Uterus (tissue), 2 donors: ENCODE data around the gene APOL4.

Experiments used
- CTCF ChIP-seq, 4 experiments: fragments of 200-600 bp in 2 of 4; fragments of 450-650 bp in 2 of 4; sonication (generic) in 2 of 4; IDR thresholded peaks; one replicate each; pipeline ENCODE4 v1.5.1; 2016 to 2019; ENCODE audit warnings: antibody characterized with exemption in 4 of 4, mild to moderate bottlenecking in 2 of 4, moderate library complexity in 1 of 4
- POLR2A ChIP-seq, 2 donors: fragments of 450-650 bp; IDR thresholded peaks; one replicate each; pipeline ENCODE4 v1.6.1; 2016; ENCODE audit warnings: antibody characterized with exemption in 2 of 2, mild to moderate bottlenecking in 1 of 2, moderate library complexity in 1 of 2

DNA sequence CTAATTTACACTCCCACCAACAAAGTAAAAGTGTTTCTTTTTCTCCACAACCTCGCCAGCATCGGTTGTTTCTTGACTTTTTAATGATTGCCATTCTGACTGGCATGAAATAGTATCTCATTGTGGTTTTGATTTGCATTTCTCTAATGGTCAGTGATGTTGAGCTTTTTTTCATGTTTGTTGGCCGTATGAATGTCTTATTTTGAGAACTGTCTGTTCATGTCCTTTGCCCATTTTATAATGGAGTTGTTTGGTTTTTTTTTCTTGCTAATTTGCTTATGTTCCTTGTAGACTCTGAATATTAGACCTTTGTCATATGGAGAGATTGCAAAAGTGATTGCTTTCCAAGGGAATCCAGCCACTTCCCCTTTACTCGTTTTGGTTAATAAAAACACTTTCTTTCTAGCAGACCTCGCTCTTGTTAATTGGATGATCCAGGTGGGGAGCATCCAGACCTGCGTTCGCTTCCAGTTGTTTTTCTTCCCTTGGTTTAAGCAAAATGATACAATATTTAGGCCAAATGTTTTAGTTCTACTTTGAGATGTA is 17.1 kb upstream of the APOL4 start:
- TF ChIP-seq POLR2A (IDR thresholded peaks at IDR 0.05) (no peak), CTCF (IDR thresholded peaks at IDR 0.05) (no peak)
